Ovary (tissue), 3 donors: ENCODE results near the gene TCF7.

Source experiments
- EP300 ChIP-seq: sonication (generic); formaldehyde crosslinking; IDR thresholded peaks from one replicate; pipeline ENCODE4 v1.6.1; 2017; ENCODE audit warnings: antibody characterized with exemption
- POLR2A ChIP-seq: fragments of 450-650 bp; IDR thresholded peaks from one replicate; pipeline ENCODE4 v1.6.1; 2017; ENCODE audit warnings: antibody characterized with exemption, mild to moderate bottlenecking, moderate library complexity
- TF ChIP-seq, protein P1 (sequence below), 3 donors: fragments of 450-650 bp in 2 of 3; fragments of 200-600 bp in 1 of 3; IDR thresholded peaks; one replicate each; pipeline versions ENCODE4 v1.5.1 to v1.8.0; 2016 to 2022; ENCODE audit warnings: antibody characterized with exemption in 3 of 3, mild to moderate bottlenecking in 1 of 3
- donor health status: DM: no; HTN: no; CAD: no.

DNA sequence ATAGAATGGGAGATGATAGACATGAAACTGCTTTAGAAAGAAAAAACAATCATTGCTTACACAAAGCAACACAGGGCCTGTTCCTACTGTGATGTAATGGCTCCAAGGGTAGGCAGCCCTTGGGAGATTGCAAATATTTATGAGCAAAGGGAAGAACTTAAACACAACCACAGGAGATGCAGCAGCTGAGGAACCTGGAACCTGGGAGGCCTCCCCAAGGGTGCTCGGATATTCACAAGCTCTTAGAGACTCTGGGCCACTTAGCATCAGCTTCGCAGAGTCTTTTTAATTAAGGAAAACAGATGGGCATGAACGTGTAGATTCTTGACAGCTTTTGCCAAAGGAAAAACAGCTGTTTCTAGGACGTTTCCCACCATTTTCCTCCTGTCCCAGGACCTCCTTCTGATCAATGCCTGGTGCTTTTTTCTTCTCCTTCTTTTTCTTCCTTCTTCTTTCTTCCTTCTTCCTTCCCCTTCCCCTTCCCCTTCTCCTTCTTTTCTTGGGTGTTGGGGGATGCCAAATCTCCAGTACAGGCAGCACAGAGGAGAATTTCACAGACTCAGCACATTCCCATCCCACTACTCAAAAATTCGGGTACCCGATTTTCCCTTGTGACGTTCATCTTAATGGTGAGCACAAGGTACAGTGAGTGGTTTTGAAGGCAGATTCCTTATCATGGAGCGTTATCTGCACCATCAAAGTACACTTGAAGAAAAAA lies 28.1 kb upstream of the TCF7 start:
- TF ChIP-seq EP300 (no peak), POLR2A (no peak)
- TF ChIP-seq, protein P1, sequence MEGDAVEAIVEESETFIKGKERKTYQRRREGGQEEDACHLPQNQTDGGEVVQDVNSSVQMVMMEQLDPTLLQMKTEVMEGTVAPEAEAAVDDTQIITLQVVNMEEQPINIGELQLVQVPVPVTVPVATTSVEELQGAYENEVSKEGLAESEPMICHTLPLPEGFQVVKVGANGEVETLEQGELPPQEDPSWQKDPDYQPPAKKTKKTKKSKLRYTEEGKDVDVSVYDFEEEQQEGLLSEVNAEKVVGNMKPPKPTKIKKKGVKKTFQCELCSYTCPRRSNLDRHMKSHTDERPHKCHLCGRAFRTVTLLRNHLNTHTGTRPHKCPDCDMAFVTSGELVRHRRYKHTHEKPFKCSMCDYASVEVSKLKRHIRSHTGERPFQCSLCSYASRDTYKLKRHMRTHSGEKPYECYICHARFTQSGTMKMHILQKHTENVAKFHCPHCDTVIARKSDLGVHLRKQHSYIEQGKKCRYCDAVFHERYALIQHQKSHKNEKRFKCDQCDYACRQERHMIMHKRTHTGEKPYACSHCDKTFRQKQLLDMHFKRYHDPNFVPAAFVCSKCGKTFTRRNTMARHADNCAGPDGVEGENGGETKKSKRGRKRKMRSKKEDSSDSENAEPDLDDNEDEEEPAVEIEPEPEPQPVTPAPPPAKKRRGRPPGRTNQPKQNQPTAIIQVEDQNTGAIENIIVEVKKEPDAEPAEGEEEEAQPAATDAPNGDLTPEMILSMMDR (IDR thresholded peaks at IDR 0.05) = no peak
